ENCODE results near the gene COL6A3.
A peak's percentile ranks its signal among the peaks of the same experiment; 100 is the strongest.

Gene COL6A3

GRCh38 chr2:237450108-237450507, 36.1 kb upstream of the COL6A3 start:
- Histone ChIP-seq H3K4me1 (ENCODE audit: control insufficient read depth, insufficient read depth, low read length) (peaks cover 15% of the 10 kb centered on the region), H3K4me2 (ENCODE audit: low read length) (no peak overlapping the region), H3K4me3 (ENCODE audit: low read length) (no peak overlapping the region), H3K36me3 (ENCODE audit: insufficient read depth, low read length) (no peaks in the 10 kb centered on the region), H3K27me3 (ENCODE audit: control insufficient read depth, insufficient read depth, low read length) (no peaks in the 10 kb centered on the region), H3K9me3 (replicated peaks; ENCODE audit: low read length) (no peaks in the 10 kb centered on the region), H3K9ac (ENCODE audit: low read depth, low read length) (no peak overlapping the region)

DNA sequence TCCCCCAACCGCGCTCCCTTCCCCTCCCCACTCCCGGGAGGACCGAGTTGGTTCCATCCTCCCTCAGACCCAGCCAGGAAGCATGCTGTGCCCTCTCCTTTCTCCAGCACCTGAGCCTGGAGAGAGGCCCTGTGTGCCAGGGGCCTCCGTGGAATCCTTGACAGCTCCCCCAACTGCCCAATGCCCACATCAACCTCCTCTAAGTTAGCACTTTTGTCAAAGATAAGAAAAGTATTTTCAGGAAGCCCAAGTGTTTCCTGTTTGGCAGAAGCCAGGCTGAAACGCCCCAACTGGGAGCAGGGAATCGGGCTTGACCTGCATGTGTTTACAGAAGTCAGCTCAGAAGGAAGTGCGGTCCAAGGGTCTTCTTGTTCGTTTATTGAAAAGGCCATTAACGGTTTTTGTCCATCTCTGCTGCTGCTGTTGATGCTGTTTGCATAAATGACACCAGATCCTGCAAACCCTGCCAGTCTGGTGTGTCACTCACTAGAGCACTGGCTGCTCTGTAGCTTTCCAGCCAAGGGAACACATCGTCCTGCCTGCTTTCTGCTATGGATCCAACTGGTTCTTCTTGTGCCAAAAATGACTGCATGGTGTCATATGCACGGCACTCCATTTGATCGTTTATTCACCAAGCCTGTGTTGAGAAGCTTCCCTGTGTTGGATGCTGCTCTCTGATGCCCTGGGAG, 35.4 kb upstream of the COL6A3 start:
- Histone ChIP-seq H3K9me3 (replicated peaks; ENCODE audit: low read length) (no peaks in the 10 kb centered on the region), H3K4me3 (ENCODE audit: low read length) (no peak overlapping the region), H3K4me1 (ENCODE audit: control insufficient read depth, insufficient read depth, low read length) (peaks cover 15% of the 10 kb centered on the region), H3K9ac (ENCODE audit: low read depth, low read length) (no peak overlapping the region), H3K27me3 (ENCODE audit: control insufficient read depth, insufficient read depth, low read length) (no peaks in the 10 kb centered on the region), H3K36me3 (ENCODE audit: insufficient read depth, low read length) (no peaks in the 10 kb centered on the region), H3K4me2 (ENCODE audit: low read length) (no peak overlapping the region)

GRCh38 chr2:237448626-237449025, 34.7 kb upstream of the COL6A3 start:
- H3K4me2 ChIP-seq (ENCODE audit: low read length): no peak overlapping the region
- H3K9me3 ChIP-seq (replicated peaks; ENCODE audit: low read length): no peaks in the 10 kb centered on the region
- no peak overlapping the region for H3K4me3 ChIP-seq (ENCODE audit: low read length)
- H3K9ac ChIP-seq (ENCODE audit: low read depth, low read length): no peak overlapping the region
- H3K36me3 ChIP-seq (ENCODE audit: insufficient read depth, low read length): no peaks in the 10 kb centered on the region
- peaks cover 15% of the 10 kb centered on the region for H3K4me1 ChIP-seq (ENCODE audit: control insufficient read depth, insufficient read depth, low read length)
- no peaks in the 10 kb centered on the region for H3K27me3 ChIP-seq (ENCODE audit: control insufficient read depth, insufficient read depth, low read length)

- no peak overlapping the region for H3K4me3 ChIP-seq (ENCODE audit: low read length)
- H3K4me2 ChIP-seq (ENCODE audit: low read length): no peak overlapping the region
- no peaks in the 10 kb centered on the region for H3K36me3 ChIP-seq (ENCODE audit: insufficient read depth, low read length)
- no peak overlapping the region for H3K9ac ChIP-seq (ENCODE audit: low read depth, low read length)
- peaks cover 15% of the 10 kb centered on the region for H3K4me1 ChIP-seq (ENCODE audit: control insufficient read depth, insufficient read depth, low read length)
- H3K9me3 ChIP-seq (replicated peaks; ENCODE audit: low read length): no peaks in the 10 kb centered on the region
- no peaks in the 10 kb centered on the region for H3K27me3 ChIP-seq (ENCODE audit: control insufficient read depth, insufficient read depth, low read length)
Measured at GRCh38 chr2:237448171-237448570, 34.2 kb upstream of the COL6A3 start.

GRCh38 chr2:237447496-237447895, 33.5 kb upstream of the COL6A3 start:
- peaks cover 10% of the 10 kb centered on the region for H3K4me1 ChIP-seq (ENCODE audit: control insufficient read depth, insufficient read depth, low read length)
- H3K27me3 ChIP-seq (ENCODE audit: control insufficient read depth, insufficient read depth, low read length): no peaks in the 10 kb centered on the region
- H3K36me3 ChIP-seq (ENCODE audit: insufficient read depth, low read length): no peaks in the 10 kb centered on the region
- H3K9ac ChIP-seq (ENCODE audit: low read depth, low read length): no peak overlapping the region
- no peaks in the 10 kb centered on the region for H3K9me3 ChIP-seq (replicated peaks; ENCODE audit: low read length)
- H3K4me2 ChIP-seq (ENCODE audit: low read length): no peak overlapping the region
- no peak overlapping the region for H3K4me3 ChIP-seq (ENCODE audit: low read length)

- no peaks in the 10 kb centered on the region for H3K9me3 ChIP-seq (replicated peaks; ENCODE audit: low read length)
- H3K27me3 ChIP-seq (ENCODE audit: control insufficient read depth, insufficient read depth, low read length): no peaks in the 10 kb centered on the region
- no peak overlapping the region for H3K4me2 ChIP-seq (ENCODE audit: low read length)
- no peaks in the 10 kb centered on the region for H3K36me3 ChIP-seq (ENCODE audit: insufficient read depth, low read length)
- H3K4me1 ChIP-seq (ENCODE audit: control insufficient read depth, insufficient read depth, low read length): peaks cover 22% of the 10 kb centered on the region
- H3K9ac ChIP-seq (ENCODE audit: low read depth, low read length): no peak overlapping the region
- no peak overlapping the region for H3K4me3 ChIP-seq (ENCODE audit: low read length)
Measured at GRCh38 chr2:237446338-237446665, 32.3 kb upstream of the COL6A3 start.

DNA sequence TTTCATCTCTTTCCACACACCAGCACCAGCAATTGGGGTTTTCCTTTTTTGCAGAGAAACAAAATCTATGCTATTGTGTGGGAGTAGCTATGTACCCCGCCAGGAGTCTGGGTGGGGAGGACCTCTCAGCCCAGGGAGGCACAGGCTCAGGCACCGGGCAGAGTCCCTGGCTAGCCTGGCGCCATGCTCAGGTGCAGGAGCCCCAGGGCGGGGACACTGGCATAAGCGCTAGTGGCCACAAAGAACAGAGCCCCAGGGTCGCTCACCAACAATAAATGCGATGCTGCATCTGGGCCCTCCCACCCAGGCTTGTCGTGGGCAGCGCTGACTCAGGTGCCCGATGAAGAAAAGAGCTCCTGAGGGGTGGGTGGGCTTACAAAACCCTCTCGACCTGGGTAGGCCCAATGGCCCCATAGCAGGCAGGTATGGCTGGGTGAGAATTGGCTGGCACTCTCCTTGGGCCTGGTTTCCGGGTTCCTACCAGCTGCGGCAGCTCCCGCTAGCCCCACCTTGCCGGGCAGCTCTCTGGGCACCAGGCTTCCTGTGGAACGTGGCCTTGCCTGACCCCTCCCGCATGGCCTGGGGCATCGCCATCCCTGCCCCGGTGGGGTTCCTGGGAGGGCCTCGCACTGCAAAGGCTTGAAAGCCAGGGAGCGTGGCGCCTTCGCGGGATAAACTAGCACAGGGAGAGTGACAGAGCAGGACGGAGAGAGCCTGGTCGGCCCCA, 31.8 kb upstream of the COL6A3 start:
- H3K4me1 ChIP-seq (ENCODE audit: control insufficient read depth, insufficient read depth, low read length): peaks cover 27% of the 10 kb centered on the region
- H3K9ac ChIP-seq (ENCODE audit: low read depth, low read length): no peak overlapping the region
- no peaks in the 10 kb centered on the region for H3K27me3 ChIP-seq (ENCODE audit: control insufficient read depth, insufficient read depth, low read length)
- H3K9me3 ChIP-seq (replicated peaks; ENCODE audit: low read length): no peaks in the 10 kb centered on the region
- H3K4me3 ChIP-seq (ENCODE audit: low read length): no peak overlapping the region
- H3K36me3 ChIP-seq (ENCODE audit: insufficient read depth, low read length): no peaks in the 10 kb centered on the region
- no peak overlapping the region for H3K4me2 ChIP-seq (ENCODE audit: low read length)

DNA sequence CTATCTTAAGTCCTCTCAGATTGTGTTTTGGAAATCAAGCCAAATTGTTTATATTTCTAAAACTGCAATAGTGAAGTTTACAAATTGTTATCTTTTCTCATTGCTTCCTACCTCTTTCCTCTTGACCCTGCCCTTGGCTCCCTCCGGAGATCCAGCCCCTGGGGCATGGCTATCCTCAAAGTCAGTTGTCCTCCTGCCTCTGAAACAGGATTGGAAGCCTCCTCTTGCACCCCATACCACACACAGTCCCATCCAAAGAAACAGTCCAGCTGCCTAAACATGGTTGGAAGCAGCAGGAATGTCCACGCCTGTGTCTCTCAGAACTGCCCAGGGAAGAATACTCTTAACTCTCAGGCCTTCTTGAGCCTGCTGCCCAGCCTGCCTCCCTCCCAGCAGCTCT, 30.1 kb upstream of the COL6A3 start:
- Histone ChIP-seq H3K9ac (ENCODE audit: low read depth, low read length) (no peak overlapping the region), H3K4me1 (ENCODE audit: control insufficient read depth, insufficient read depth, low read length) (peaks cover 26% of the 10 kb centered on the region), H3K9me3 (replicated peaks; ENCODE audit: low read length) (no peaks in the 10 kb centered on the region), H3K36me3 (ENCODE audit: insufficient read depth, low read length) (no peaks in the 10 kb centered on the region), H3K4me2 (ENCODE audit: low read length) (no peak overlapping the region), H3K4me3 (ENCODE audit: low read length) (no peak overlapping the region), H3K27me3 (ENCODE audit: control insufficient read depth, insufficient read depth, low read length) (no peaks in the 10 kb centered on the region)

GRCh38 chr2:237441605-237442274, 27.8 kb upstream of the COL6A3 start:
- Histone ChIP-seq H3K4me2 (ENCODE audit: low read length) (peak overlapping the region; percentile 26), H3K4me1 (ENCODE audit: control insufficient read depth, insufficient read depth, low read length) (peaks cover 41% of the 10 kb centered on the region), H3K9me3 (replicated peaks; ENCODE audit: low read length) (no peaks in the 10 kb centered on the region), H3K27me3 (ENCODE audit: control insufficient read depth, insufficient read depth, low read length) (no peaks in the 10 kb centered on the region), H3K9ac (ENCODE audit: low read depth, low read length) (peak overlapping the region; percentile 62), H3K4me3 (ENCODE audit: low read length) (no peak overlapping the region), H3K36me3 (ENCODE audit: insufficient read depth, low read length) (no peaks in the 10 kb centered on the region)

GRCh38 chr2:237440819-237441281, 26.9 kb upstream of the COL6A3 start:
- H3K4me2 ChIP-seq (ENCODE audit: low read length): peak overlapping the region; percentile 26

DNA sequence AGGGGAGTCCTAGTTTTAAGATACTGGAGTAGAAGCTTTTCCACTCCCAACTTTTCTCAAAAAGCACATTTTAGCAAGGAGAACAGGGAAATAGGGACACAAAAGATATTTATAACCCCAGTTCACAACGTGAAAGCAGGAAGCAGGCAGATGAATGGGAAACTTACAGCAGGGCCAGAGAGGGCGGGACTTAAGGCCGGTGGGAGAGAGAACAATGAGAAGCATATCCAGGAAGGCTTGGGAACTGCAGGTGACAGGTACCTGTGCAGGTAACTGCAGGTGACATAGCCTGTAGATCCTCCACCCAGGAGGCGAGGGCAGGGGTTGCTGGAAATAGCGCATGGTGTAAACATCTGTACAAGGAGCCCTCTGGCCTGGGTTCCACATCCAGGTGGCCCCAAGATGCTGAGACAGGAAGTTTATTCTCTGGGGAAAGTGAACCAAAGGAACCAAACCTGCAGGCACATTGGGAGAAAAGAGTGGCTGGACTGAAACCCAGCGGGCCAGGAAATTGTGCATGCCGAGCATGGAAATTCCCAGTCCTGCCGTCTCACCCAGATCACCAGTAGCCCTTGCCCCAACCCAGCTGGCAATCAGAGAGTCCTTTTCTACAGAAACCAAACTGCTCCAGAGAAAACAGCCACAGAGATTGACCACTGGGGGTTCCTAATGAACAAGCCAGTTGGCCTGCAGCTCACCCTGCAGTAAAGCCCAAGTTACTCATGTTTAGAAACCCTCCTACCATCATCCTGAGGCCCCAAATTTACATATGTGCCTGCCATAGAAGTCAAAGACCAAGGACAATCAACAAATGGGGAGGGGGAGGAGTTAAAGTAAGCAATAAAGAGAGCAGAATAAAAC, 24.3 kb upstream of the COL6A3 start:
- peak overlapping the region; percentile 21 for H3K9ac ChIP-seq (ENCODE audit: low read depth, low read length)
- H3K36me3 ChIP-seq (ENCODE audit: insufficient read depth, low read length): no peaks in the 10 kb centered on the region
- H3K27me3 ChIP-seq (ENCODE audit: control insufficient read depth, insufficient read depth, low read length): no peaks in the 10 kb centered on the region
- H3K4me2 ChIP-seq (ENCODE audit: low read length): no peak overlapping the region
- H3K4me3 ChIP-seq (ENCODE audit: low read length): no peak overlapping the region
- H3K4me1 ChIP-seq (ENCODE audit: control insufficient read depth, insufficient read depth, low read length): peaks cover 75% of the 10 kb centered on the region
- no peaks in the 10 kb centered on the region for H3K9me3 ChIP-seq (replicated peaks; ENCODE audit: low read length)

More at GRCh38 chr2:237440819-237441281, 26.9 kb upstream of the COL6A3 start:
- H3K4me1 ChIP-seq (ENCODE audit: control insufficient read depth, insufficient read depth, low read length): peaks cover 49% of the 10 kb centered on the region
- H3K9me3 ChIP-seq (replicated peaks; ENCODE audit: low read length): no peaks in the 10 kb centered on the region
- H3K27me3 ChIP-seq (ENCODE audit: control insufficient read depth, insufficient read depth, low read length): no peaks in the 10 kb centered on the region
- H3K36me3 ChIP-seq (ENCODE audit: insufficient read depth, low read length): no peaks in the 10 kb centered on the region
- peak overlapping the region; percentile 62 for H3K9ac ChIP-seq (ENCODE audit: low read depth, low read length)
- no peak overlapping the region for H3K4me3 ChIP-seq (ENCODE audit: low read length)
